Subcutaneous abdominal adipose tissue (tissue), 5 donors: ENCODE data around the gene IKZF5.

Experiments
- H3K27ac ChIP-seq: one replicate; pipeline ENCODE4 v1.7.0; 2013; ENCODE audit warnings: low read depth, mild to moderate bottlenecking, inconsistent platforms, low read length, moderate library complexity
- H3K27me3 ChIP-seq, 5 donors: one replicate each; pipeline ENCODE4 v1.7.0; 2013; ENCODE audit warnings: low read length in 5 of 5, inconsistent platforms in 1 of 5; ENCODE audit not compliant: control insufficient read depth in 5 of 5, insufficient read depth in 4 of 5
- H3K36me3 ChIP-seq, 5 donors: one replicate each; pipeline ENCODE4 v1.7.0; 2013; ENCODE audit warnings: low read length in 5 of 5; ENCODE audit not compliant: control insufficient read depth in 5 of 5, insufficient read depth in 5 of 5
- H3K4me1 ChIP-seq, 5 donors: one replicate each; pipeline ENCODE4 v1.7.0; 2013; ENCODE audit warnings: low read length in 5 of 5, mild to moderate bottlenecking in 3 of 5, moderate library complexity in 1 of 5; ENCODE audit not compliant: control insufficient read depth in 5 of 5, insufficient read depth in 5 of 5
- H3K4me3 ChIP-seq, 5 donors: one replicate each; pipeline ENCODE4 v1.7.0; 2013; ENCODE audit warnings: low read length in 5 of 5, low read depth in 1 of 5
- H3K9ac ChIP-seq, 5 donors: one replicate each; pipeline ENCODE4 v1.7.0; 2013; ENCODE audit warnings: low read length in 5 of 5, mild to moderate bottlenecking in 4 of 5, moderate library complexity in 3 of 5
- H3K9me3 ChIP-seq, 5 donors: one replicate each; pipeline ENCODE4 v1.7.0; 2013; ENCODE audit warnings: low read length in 5 of 5; ENCODE audit not compliant: control insufficient read depth in 5 of 5
- donor health status: healthy.
- donor health status: healthy.
- donor health status: healthy.
- donor health status: healthy.
- donor health status: healthy.

The IKZF5 gene

GRCh38 chr10:123016228-123016627, 7.6 kb upstream of the IKZF5 start:
- Histone ChIP-seq H3K36me3 (no peaks in the 10 kb centered on the region), H3K9ac (no peak overlapping the region), H3K27ac (no peak overlapping the region), H3K4me3 (no peak overlapping the region), H3K9me3 (no peaks in the 10 kb centered on the region), H3K4me1 (peaks cover 0 to 6% (median 0%) of the 10 kb centered on the region in 5 donors), H3K27me3 (no peaks in the 10 kb centered on the region)

GRCh38 chr10:123014772-123015171, 6.2 kb upstream of the IKZF5 start:
- H3K36me3 ChIP-seq: no peaks in the 10 kb centered on the region
- no peak overlapping the region for H3K4me3 ChIP-seq
- H3K27ac ChIP-seq: no peak overlapping the region
- peaks cover 0 to 6% (median 3%) of the 10 kb centered on the region in 5 donors for H3K4me1 ChIP-seq
- H3K9me3 ChIP-seq: no peaks in the 10 kb centered on the region
- H3K9ac ChIP-seq: no peak overlapping the region
- H3K27me3 ChIP-seq: no peaks in the 10 kb centered on the region

- Histone ChIP-seq H3K9ac (no peak overlapping the region), H3K27ac (no peak overlapping the region), H3K27me3 (no peaks in the 10 kb centered on the region), H3K4me3 (no peak overlapping the region), H3K36me3 (no peaks in the 10 kb centered on the region), H3K4me1 (peaks cover 0 to 16% (median 11%) of the 10 kb centered on the region in 5 donors), H3K9me3 (no peaks in the 10 kb centered on the region)
These were observed 5.1 kb upstream of the IKZF5 start for GRCh38 chr10:123013456-123014419.

GRCh38 chr10:123011987-123012386, 3.4 kb upstream of the IKZF5 start:
- no peak overlapping the region for H3K9ac ChIP-seq
- no peaks in the 10 kb centered on the region for H3K36me3 ChIP-seq
- no peak overlapping the region for H3K4me3 ChIP-seq
- H3K4me1 ChIP-seq: peaks cover 5 to 26% (median 22%) of the 10 kb centered on the region in 5 donors
- H3K27ac ChIP-seq: no peak overlapping the region
- H3K27me3 ChIP-seq: no peaks in the 10 kb centered on the region
- H3K9me3 ChIP-seq: no peaks in the 10 kb centered on the region

GRCh38 chr10:123009105-123009820, 668 bp upstream of the IKZF5 start:
- Histone ChIP-seq H3K36me3 (no peaks in the 10 kb centered on the region), H3K27ac (no peak overlapping the region), H3K4me1 (peaks cover 5 to 35% (median 28%) of the 10 kb centered on the region in 5 donors), H3K9me3 (no peaks in the 10 kb centered on the region), H3K27me3 (no peaks in the 10 kb centered on the region), H3K4me3 (peak overlapping the region; percentile 86 to 97 (median 91)), H3K9ac (peak overlapping the region; percentile 52 to 89 (median 85))

GRCh38 chr10:123007558-123008354, 839 bp downstream of the IKZF5 start:
- H3K36me3 ChIP-seq: no peaks in the 10 kb centered on the region
- H3K27ac ChIP-seq: peak overlapping the region; percentile 97
- peak overlapping the region; percentile 85 to 97 (median 91) for H3K4me3 ChIP-seq
- H3K4me1 ChIP-seq: peaks cover 5 to 35% (median 28%) of the 10 kb centered on the region in 5 donors
- no peaks in the 10 kb centered on the region for H3K9me3 ChIP-seq
- no peaks in the 10 kb centered on the region for H3K27me3 ChIP-seq
- peak overlapping the region; percentile 39 to 99 (median 94) for H3K9ac ChIP-seq

GRCh38 chr10:123004298-123004697, 4.3 kb downstream of the IKZF5 start:
- no peak overlapping the region for H3K4me3 ChIP-seq
- H3K9ac ChIP-seq: no peak overlapping the region
- no peaks in the 10 kb centered on the region for H3K36me3 ChIP-seq
- H3K27ac ChIP-seq: no peak overlapping the region
- H3K9me3 ChIP-seq: no peaks in the 10 kb centered on the region
- H3K4me1 ChIP-seq: peaks cover 5 to 24% (median 23%) of the 10 kb centered on the region in 5 donors
- H3K27me3 ChIP-seq: no peaks in the 10 kb centered on the region

- Histone ChIP-seq H3K9me3 (no peaks in the 10 kb centered on the region), H3K27ac (no peak overlapping the region), H3K36me3 (peaks cover 9 to 17% (median 10%) of the 10 kb centered on the region in 5 donors), H3K4me3 (no peak overlapping the region), H3K27me3 (no peaks in the 10 kb centered on the region), H3K9ac (no peak overlapping the region), H3K4me1 (peaks cover 0 to 5% (median under 1%) of the 10 kb centered on the region in 5 donors)
These were observed 7.2 kb downstream of the IKZF5 start for GRCh38 chr10:123001370-123001769.

- Histone ChIP-seq H3K27me3 (no peaks in the 10 kb centered on the region), H3K4me1 (peaks cover 0 to 3% (median 0%) of the 10 kb centered on the region in 5 donors), H3K9ac (no peak overlapping the region)
These were observed 8.4 kb downstream of the IKZF5 start for GRCh38 chr10:123000155-123000554.

More at GRCh38 chr10:123000155-123000554, 8.4 kb downstream of the IKZF5 start:
- Histone ChIP-seq H3K4me3 (no peak overlapping the region), H3K9me3 (no peaks in the 10 kb centered on the region), H3K27ac (no peak overlapping the region), H3K36me3 (peaks cover 12 to 27% (median 19%) of the 10 kb centered on the region in 5 donors)
